GM12872 (cell line): ENCODE measurements around the gene SERPINA6.

Source experiments
- TF ChIP-seq, protein P1 (sequence below): IDR thresholded peaks from 3 replicates; pipeline ENCODE4 v1.5.1; 2011; ENCODE audit warnings: low read depth, mild to moderate bottlenecking, low read length, moderate library complexity; ENCODE audit not compliant: insufficient read depth

The SERPINA6 gene

DNA sequence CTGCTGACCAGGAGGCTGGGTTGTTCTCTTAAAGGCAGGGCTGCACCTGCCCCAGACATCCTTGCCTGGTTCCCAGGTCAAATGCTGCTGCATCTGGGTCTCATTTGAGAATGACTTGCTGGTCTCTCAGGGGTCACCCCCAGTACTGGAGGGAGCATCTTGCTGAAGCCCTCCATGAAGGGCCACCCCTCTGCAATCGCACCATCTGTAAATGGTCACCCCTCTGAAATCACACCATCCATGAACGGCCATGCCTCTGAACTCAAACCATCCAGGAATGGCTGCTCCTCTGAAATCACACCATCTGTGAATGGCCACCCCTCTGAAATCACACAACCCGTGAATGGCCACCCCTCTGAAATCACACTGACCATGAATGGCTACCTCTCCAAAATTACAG, 7.3 kb upstream of the SERPINA6 start:
- TF ChIP-seq, protein P1, sequence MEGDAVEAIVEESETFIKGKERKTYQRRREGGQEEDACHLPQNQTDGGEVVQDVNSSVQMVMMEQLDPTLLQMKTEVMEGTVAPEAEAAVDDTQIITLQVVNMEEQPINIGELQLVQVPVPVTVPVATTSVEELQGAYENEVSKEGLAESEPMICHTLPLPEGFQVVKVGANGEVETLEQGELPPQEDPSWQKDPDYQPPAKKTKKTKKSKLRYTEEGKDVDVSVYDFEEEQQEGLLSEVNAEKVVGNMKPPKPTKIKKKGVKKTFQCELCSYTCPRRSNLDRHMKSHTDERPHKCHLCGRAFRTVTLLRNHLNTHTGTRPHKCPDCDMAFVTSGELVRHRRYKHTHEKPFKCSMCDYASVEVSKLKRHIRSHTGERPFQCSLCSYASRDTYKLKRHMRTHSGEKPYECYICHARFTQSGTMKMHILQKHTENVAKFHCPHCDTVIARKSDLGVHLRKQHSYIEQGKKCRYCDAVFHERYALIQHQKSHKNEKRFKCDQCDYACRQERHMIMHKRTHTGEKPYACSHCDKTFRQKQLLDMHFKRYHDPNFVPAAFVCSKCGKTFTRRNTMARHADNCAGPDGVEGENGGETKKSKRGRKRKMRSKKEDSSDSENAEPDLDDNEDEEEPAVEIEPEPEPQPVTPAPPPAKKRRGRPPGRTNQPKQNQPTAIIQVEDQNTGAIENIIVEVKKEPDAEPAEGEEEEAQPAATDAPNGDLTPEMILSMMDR = no peak

DNA sequence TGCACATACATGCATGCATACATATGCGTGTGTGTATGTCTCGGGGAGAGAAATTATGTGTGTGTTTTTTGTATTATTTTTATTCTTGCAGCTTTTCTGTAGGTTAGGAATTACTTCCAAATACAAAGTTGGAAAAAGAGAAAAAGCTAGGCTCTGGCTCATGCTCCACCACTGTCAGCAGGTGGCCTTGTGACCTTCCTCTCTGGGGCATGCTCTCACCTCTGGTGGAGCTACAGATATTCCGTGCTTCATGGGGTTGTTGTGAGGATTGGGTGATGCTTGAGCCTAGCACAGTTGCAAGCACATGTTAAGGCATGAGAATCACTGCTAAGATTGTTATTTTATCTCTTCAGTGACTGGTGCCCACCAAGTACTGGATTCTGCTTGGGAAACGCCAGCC, 6.7 kb upstream of the SERPINA6 start:
- TF ChIP-seq, protein P1 = no peak

DNA sequence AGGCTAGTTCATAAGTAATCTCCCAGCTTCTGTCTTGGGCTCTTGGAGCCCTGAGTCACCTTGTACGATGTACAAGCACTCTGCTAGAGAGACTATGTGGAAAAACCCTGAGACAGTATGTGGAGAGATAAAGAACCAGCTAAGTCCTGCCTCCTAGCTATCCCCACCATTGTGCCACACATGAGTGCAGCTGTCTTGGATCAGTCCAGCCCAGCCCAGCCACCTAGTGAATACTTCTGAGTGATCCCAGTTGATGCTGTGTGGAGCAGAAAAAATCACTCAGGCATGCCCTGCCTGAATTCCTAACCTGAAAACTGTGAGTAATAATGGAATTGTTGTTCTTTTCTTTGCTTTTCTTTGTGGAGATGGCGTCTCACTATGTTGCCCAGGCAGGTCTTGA, 5.1 kb upstream of the SERPINA6 start:
- TF ChIP-seq, protein P1 = no peak

DNA sequence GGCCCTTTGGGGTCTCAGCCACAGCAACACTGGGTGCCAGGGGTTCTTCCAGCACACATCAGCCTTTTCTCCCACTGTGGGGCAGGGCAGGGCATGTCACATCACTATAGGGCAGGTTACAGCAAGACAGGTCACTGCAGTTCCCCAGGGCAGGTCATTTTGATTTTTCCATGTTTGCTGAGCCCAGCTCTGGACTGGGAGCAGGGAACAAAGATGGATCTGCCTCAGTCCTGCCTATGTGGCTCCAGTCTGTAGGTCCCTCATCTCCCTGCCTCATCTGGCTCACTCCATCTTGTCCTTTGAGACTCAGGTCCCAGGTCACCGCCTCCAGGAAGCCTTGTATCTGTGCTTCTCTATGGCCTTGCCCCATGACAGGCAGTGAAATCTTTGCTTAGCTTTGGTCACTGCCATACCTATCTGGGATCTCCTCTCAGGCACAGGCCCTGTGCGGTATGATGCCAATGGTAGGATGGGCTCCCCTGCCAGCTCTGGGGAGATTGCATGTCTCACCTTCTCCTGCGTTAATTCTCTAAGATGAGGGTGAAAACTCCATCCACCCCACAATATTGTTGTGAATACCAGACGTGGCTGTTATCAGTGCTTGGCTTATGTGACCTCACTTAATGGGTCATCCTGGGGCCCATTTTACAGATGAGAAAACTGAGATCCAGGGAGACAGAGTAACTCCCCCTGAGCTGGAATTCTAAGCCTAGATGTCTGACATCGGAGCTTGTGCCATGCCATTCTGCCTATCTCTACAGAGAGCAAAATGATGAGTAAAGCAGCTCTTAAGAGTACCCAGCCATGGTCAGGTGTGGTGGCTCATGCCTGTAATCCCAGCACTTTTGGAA, 1.5 kb downstream of the SERPINA6 start:
- TF ChIP-seq, protein P1 = no peak

DNA sequence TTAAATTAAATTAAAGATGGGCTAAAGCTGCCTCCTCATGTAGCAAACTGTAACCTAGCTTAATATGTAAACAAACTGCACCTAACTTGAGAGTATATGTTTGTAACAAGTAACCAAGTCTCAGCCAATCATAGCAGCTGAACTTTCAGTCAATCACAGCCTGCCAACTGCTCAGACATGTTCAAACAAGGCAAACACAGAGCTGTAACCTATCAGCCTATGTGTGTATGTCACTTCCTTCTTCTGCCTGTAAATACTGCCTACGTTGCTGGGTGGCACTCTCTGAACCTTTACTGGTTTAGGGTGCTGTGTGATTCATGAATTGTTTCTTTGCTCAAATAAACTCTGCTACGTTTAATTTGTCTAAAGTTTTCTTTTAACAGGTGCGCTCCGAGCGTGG, 2.9 kb downstream of the SERPINA6 start:
- TF ChIP-seq, protein P1 = no peak

DNA sequence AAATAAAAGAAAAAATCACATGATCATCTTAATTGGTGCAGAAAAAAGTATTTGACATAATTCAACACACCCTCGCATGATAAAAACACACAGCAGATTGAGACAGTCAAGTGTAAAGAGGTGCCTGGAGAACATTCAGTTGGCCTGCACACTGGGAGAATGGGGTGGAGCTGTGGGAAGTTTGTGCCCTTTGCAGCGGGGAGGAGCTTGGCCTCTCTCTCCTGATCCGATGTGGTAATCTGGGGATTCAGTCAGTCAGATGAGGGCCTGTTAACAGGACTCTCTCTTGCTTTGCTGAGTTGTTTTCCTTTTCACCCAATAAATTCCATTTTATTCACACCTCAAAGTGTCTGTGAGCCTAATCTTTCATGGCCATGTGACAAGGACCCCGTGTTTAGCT, 5.9 kb downstream of the SERPINA6 start:
- TF ChIP-seq, protein P1 = no peak

DNA sequence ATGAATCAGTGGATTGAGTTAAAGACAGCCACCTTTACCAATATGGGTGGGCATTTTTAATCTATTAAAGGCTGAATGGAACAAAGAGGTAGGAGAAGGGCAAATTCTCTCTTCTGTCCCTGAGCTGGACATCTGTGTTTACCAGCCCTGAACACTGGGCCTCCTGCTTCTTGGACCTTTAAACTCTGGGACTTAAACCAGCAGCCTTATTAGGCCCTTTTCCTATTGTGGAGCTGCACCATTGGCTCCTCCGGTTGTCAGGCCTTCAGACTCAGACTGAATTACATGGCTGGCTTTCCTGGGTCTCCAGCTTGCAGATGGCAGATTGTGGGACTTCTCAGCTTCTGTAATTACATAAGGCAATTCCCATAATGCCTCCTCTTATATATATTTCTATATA, 6.4 kb downstream of the SERPINA6 start:
- TF ChIP-seq, protein P1 = no peak
